H9 (cell line): Measurements from ENCODE around the gene MYO1E. TPM values are rescaled to one million over a fixed set of nuclear protein-coding genes. Genes with fewer than 3 reads are reported as not detected.

Experiments
- DNase-seq: peaks from one replicate; pipeline ENCODE4 v3.0.0-alpha.2; 2017
- H2AFZ ChIP-seq: one replicate; pipeline ENCODE4 v1.6.1; 2013; ENCODE audit warnings: mild to moderate bottlenecking, low read length, control low read depth, moderate library complexity
- H2AK5ac ChIP-seq: 2 replicates; pipeline ENCODE4 v1.6.1; 2013; ENCODE audit warnings: low read length, control low read depth, mixed read lengths; ENCODE audit not compliant: insufficient read length
- H2BK120ac ChIP-seq: one replicate; pipeline ENCODE4 v1.6.1; 2013; ENCODE audit warnings: low read depth, mild to moderate bottlenecking, low read length, control low read depth, inconsistent platforms; ENCODE audit not compliant: poor library complexity, severe bottlenecking
- H2BK12ac ChIP-seq: 2 replicates; pipeline ENCODE4 v1.6.1; 2013; ENCODE audit warnings: low read length, control low read depth, mixed read lengths, low read depth; ENCODE audit not compliant: insufficient read length
- H2BK15ac ChIP-seq: 2 replicates; pipeline ENCODE4 v1.6.1; 2013; ENCODE audit warnings: low read depth, low read length, control low read depth
- H2BK20ac ChIP-seq: one replicate; pipeline ENCODE4 v1.6.1; 2013; ENCODE audit warnings: low read depth, mild to moderate bottlenecking, low read length, control low read depth, inconsistent platforms; ENCODE audit not compliant: poor library complexity, severe bottlenecking
- H2BK5ac ChIP-seq: 2 replicates; pipeline ENCODE4 v1.6.1; 2013; ENCODE audit warnings: low read length, control low read depth, mixed read lengths; ENCODE audit not compliant: insufficient read length
- H3K14ac ChIP-seq: 2 replicates; pipeline ENCODE4 v1.6.1; 2013; ENCODE audit warnings: low read length, control low read depth; ENCODE audit not compliant: insufficient read depth
- H3K18ac ChIP-seq: 2 replicates; pipeline ENCODE4 v1.6.1; 2013; ENCODE audit warnings: low read depth, mild to moderate bottlenecking, mixed read lengths, low read length, control low read depth; ENCODE audit not compliant: insufficient read length
- H3K23ac ChIP-seq: 2 replicates; pipeline ENCODE4 v1.6.1; 2013; ENCODE audit warnings: low read length, control low read depth, mixed read lengths, low read depth; ENCODE audit not compliant: insufficient read length
- H3K23me2 ChIP-seq: 2 replicates; pipeline ENCODE4 v1.6.1; 2013; ENCODE audit warnings: low read depth, mild to moderate bottlenecking, mixed read lengths, low read length, control low read depth; ENCODE audit not compliant: insufficient read length, poor library complexity, severe bottlenecking
- H3K27ac ChIP-seq: 2 replicates; pipeline ENCODE4 v1.5.1; 2013; ENCODE audit warnings: low read length, control low read depth, mixed read lengths, low read depth; ENCODE audit not compliant: insufficient read length
- H3K27me3 ChIP-seq: 2 replicates; pipeline ENCODE4 v1.6.1; 2013; ENCODE audit warnings: low read length, control low read depth, inconsistent platforms; ENCODE audit not compliant: insufficient read depth
- H3K4ac ChIP-seq: 2 replicates; pipeline ENCODE4 v1.6.1; 2013; ENCODE audit warnings: low read depth, mild to moderate bottlenecking, control low read depth, inconsistent platforms, low read length, moderate library complexity
- H3K4me1 ChIP-seq: 2 replicates; pipeline ENCODE4 v1.6.1; 2013; ENCODE audit warnings: low read length, control low read depth, inconsistent platforms; ENCODE audit not compliant: insufficient read depth
- H3K4me2 ChIP-seq: 2 replicates; pipeline ENCODE4 v1.6.1; 2013; ENCODE audit warnings: low read length, control low read depth, mixed read lengths; ENCODE audit not compliant: insufficient read length, insufficient read depth
- H3K56ac ChIP-seq: 2 replicates; pipeline ENCODE4 v1.6.1; 2013; ENCODE audit warnings: low read depth, mild to moderate bottlenecking, mixed read lengths, low read length, control low read depth; ENCODE audit not compliant: insufficient read length
- H3K79me1 ChIP-seq: 2 replicates; pipeline ENCODE4 v1.6.1; 2013; ENCODE audit warnings: low read depth, mild to moderate bottlenecking, moderate library complexity, low read length, control low read depth, inconsistent platforms; ENCODE audit not compliant: insufficient read depth, poor library complexity, severe bottlenecking
- H3K79me2 ChIP-seq: 2 replicates; pipeline ENCODE4 v1.6.1; 2013; ENCODE audit warnings: low read length, control low read depth, inconsistent platforms; ENCODE audit not compliant: insufficient read depth
- H3K9ac ChIP-seq: 2 replicates; pipeline ENCODE4 v1.6.1; 2013; ENCODE audit warnings: low read length, control low read depth, mixed read lengths; ENCODE audit not compliant: insufficient read length; ENCODE audit errors: extremely low read depth
- H3K9me3 ChIP-seq: one replicate; pipeline ENCODE4 v1.6.1; 2013; ENCODE audit warnings: low read depth, low read length, inconsistent platforms; ENCODE audit not compliant: control insufficient read depth
- H3T11ph ChIP-seq: one replicate; pipeline ENCODE4 v1.6.1; 2013; ENCODE audit warnings: mild to moderate bottlenecking, low read length, control low read depth, inconsistent platforms
- H4K20me1 ChIP-seq: one replicate; pipeline ENCODE4 v1.6.1; 2013; ENCODE audit not compliant: control insufficient read depth, insufficient read length, insufficient read depth
- H4K5ac ChIP-seq: 2 replicates; pipeline ENCODE4 v1.6.1; 2013; ENCODE audit warnings: low read depth, mild to moderate bottlenecking, mixed read lengths, low read length, control low read depth; ENCODE audit not compliant: insufficient read length
- H4K8ac ChIP-seq: replicated peaks from 2 replicates; pipeline ENCODE4 v1.6.1; 2013; ENCODE audit warnings: low read length, control low read depth, mixed read lengths, low read depth; ENCODE audit not compliant: insufficient read length
- H4K91ac ChIP-seq: 2 replicates; pipeline ENCODE4 v1.6.1; 2013; ENCODE audit warnings: low read depth, mild to moderate bottlenecking, moderate library complexity, mixed read lengths, low read length, control low read depth; ENCODE audit not compliant: insufficient read length
- H3K27ac Mint-ChIP-seq, 3 experiments: 2 replicates in 2 of 3; 3 replicates in 1 of 3; pipeline ENCODE4 v1.8.0; 2020 to 2021; ENCODE audit warnings: mixed read lengths in 3 of 3, mild to moderate bottlenecking in 1 of 3, moderate library complexity in 1 of 3
- H3K27me3 Mint-ChIP-seq: 2 replicates; pipeline ENCODE4 v1.8.0; 2021; ENCODE audit warnings: low read depth, mild to moderate bottlenecking, moderate library complexity, mixed read lengths
- H3K36me3 Mint-ChIP-seq, 3 experiments: 2 replicates in 2 of 3; 3 replicates in 1 of 3; pipeline ENCODE4 v1.8.0; 2020 to 2021; ENCODE audit warnings: low read depth in 3 of 3, mixed read lengths in 3 of 3; ENCODE audit not compliant: insufficient read depth in 1 of 3
- H3K4me1 Mint-ChIP-seq, 2 experiments: 2 replicates each; pipeline ENCODE4 v1.8.0; 2020; ENCODE audit warnings: mixed read lengths in 2 of 2
- H3K4me3 Mint-ChIP-seq, 2 experiments: 2 replicates in 1 of 2; 3 replicates in 1 of 2; pipeline ENCODE4 v1.8.0; 2020 to 2021; ENCODE audit warnings: mild to moderate bottlenecking in 2 of 2, mixed read lengths in 2 of 2, moderate library complexity in 1 of 2
- H3K9me3 Mint-ChIP-seq, 2 experiments: 2 replicates in 1 of 2; 3 replicates in 1 of 2; pipeline ENCODE4 v1.8.0; 2020; ENCODE audit warnings: mild to moderate bottlenecking in 2 of 2, mixed read lengths in 2 of 2, moderate library complexity in 1 of 2
- WGBS: extraction: QIAGEN DNeasy Blood & Tissue Kit; methylation state at CpG from one replicate; pipeline ENCODE4 v1.1.7; 2013; ENCODE audit warnings: missing lambda C conversion rate, low lambda C conversion rate, mixed read lengths; ENCODE audit not compliant: insufficient read length; ENCODE audit errors: extremely low coverage; 5-methylcytosine and 5-hydroxymethylcytosine counted together
- total RNA-seq: library from RNA; stranded (reverse); gene quantifications from 2 replicates; pipeline ENCODE4 v1.2.1, GENCODE V29; 2021
- TF ChIP-seq, protein P1 (sequence below): fragments of 200-600 bp; sonication (generic); conservative IDR thresholded peaks from 3 replicates; pipeline ENCODE4 v1.8.0; 2021; ENCODE audit warnings: antibody characterized with exemption, mild to moderate bottlenecking

Gene MYO1E
- total RNA-seq, 1 experiment from 2014 or later = 235 TPM

DNA sequence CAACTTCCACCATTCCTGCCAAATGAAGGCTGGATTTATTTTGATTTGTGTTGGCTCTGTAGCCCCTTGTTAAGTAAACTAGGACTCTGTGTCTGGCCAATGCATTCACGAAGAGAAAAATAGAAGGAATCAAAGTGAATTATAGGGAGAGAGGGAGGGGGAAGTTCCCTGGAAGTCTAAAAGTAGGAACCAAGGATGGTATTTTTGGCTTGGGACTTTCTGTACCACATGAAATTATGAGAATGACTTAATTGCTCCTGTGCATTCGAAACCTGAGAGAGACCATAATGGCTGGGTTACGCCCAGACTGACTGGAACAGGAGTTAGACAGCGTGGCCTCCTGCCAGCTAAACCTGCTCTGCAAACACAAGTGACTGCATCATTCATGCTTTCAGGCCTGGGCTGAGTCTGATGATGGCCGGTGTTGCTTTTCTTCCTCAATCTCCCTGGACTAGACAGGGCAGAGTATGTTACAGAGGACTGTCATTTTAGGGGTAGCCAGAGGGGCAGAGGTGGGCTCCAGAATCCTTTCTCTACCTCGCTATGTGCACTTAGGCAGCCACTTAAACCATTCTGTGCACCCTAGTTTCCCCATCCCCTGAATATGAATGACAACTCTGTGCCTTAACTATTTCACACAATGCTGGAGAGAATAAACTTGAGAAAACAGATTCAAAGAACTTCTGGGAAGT is 58.9 kb downstream of the MYO1E start:
- Histone ChIP-seq H2BK5ac (no peak overlapping the region), H3K18ac (no peak overlapping the region), H3K79me2 (no peaks in the 10 kb centered on the region; the same call in 1 of the 2 replicates), H3K23me2 (no peaks in the 10 kb centered on the region), H3K27ac (no peak overlapping the region), H3K4me2 (no peak overlapping the region), H2BK120ac (no peak overlapping the region), H3K79me1 (no peaks in the 10 kb centered on the region), H4K8ac (no peak overlapping the region), H3T11ph (no peak overlapping the region), H2BK12ac (no peak overlapping the region), H2BK15ac (no peak overlapping the region), H3K14ac (no peak overlapping the region), H3K23ac (no peak overlapping the region), H3K4me1 (no peaks in the 10 kb centered on the region; the same call in 1 of the 2 replicates), H4K91ac (no peak overlapping the region), H2AFZ (no peak overlapping the region), H3K56ac (no peak overlapping the region), H3K9ac (no peak overlapping the region), H4K20me1 (no peaks in the 10 kb centered on the region), H2AK5ac (no peak overlapping the region), H3K27me3 (no peaks in the 10 kb centered on the region), H3K9me3 (no peaks in the 10 kb centered on the region), H2BK20ac (no peak overlapping the region), H4K5ac (no peak overlapping the region), H3K4ac (no peak overlapping the region)
- Mint-ChIP-seq H3K27me3 (no peaks in the 10 kb centered on the region), H3K9me3 (no peaks in the 10 kb centered on the region), H3K4me1 (peaks cover 46 to 47% of the 10 kb centered on the region in 2 experiments), H3K27ac (no peak overlapping the region), H3K4me3 (no peak overlapping the region), H3K36me3 (peaks cover 0 to 3% (median 0%) of the 10 kb centered on the region in 3 experiments; a peak in 2 of 7 replicates)
- TF ChIP-seq, protein P1, sequence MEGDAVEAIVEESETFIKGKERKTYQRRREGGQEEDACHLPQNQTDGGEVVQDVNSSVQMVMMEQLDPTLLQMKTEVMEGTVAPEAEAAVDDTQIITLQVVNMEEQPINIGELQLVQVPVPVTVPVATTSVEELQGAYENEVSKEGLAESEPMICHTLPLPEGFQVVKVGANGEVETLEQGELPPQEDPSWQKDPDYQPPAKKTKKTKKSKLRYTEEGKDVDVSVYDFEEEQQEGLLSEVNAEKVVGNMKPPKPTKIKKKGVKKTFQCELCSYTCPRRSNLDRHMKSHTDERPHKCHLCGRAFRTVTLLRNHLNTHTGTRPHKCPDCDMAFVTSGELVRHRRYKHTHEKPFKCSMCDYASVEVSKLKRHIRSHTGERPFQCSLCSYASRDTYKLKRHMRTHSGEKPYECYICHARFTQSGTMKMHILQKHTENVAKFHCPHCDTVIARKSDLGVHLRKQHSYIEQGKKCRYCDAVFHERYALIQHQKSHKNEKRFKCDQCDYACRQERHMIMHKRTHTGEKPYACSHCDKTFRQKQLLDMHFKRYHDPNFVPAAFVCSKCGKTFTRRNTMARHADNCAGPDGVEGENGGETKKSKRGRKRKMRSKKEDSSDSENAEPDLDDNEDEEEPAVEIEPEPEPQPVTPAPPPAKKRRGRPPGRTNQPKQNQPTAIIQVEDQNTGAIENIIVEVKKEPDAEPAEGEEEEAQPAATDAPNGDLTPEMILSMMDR = no peak
- no CpG with 5 or more reads among the region's 6 CpGs for WGBS
- no peak for DNase-seq
